HepG2 (cell line): ENCODE data around the gene CCDC57. TPM values are rescaled to one million over a fixed set of nuclear protein-coding genes. Genes with fewer than 3 reads are reported as not detected.

Source experiments
- CBX1 ChIP-seq: IDR thresholded peaks from one replicate; pipeline ENCODE4 v1.6.1; 2016; ENCODE audit warnings: antibody characterized with exemption, low read depth
- CC2D1A ChIP-seq: sonication (generic); formaldehyde crosslinking; IDR thresholded peaks from 2 replicates; pipeline ENCODE4 v1.8.1; 2023; ENCODE audit warnings: mild to moderate bottlenecking, missing genetic modification reagents
- ETV5 ChIP-seq: IDR thresholded peaks from 2 replicates; pipeline ENCODE4 v1.6.1; 2018; ENCODE audit warnings: missing biosample characterization, missing genetic modification reagents, inconsistent platforms, borderline replicate concordance
- JUN ChIP-seq: sonication (generic); formaldehyde crosslinking; IDR thresholded peaks from 2 replicates; pipeline ENCODE4 v1.4.0; 2020; ENCODE audit warnings: mild to moderate bottlenecking, missing genetic modification reagents
- NFIC ChIP-seq: IDR thresholded peaks from 2 replicates; pipeline ENCODE4 v1.6.1; 2012; ENCODE audit warnings: mild to moderate bottlenecking, low read length, inconsistent platforms
- PRPF4 ChIP-seq: fragments of 200-400 bp; formaldehyde crosslinking; IDR thresholded peaks from 2 replicates; pipeline ENCODE4 v1.6.1; 2016; ENCODE audit warnings: low read length, low read depth; ENCODE audit not compliant: poor library complexity, severe bottlenecking
- RBAK ChIP-seq: sonication (generic); formaldehyde crosslinking; IDR thresholded peaks from 2 replicates; pipeline ENCODE4 v1.5.1; 2020; ENCODE audit warnings: mild to moderate bottlenecking, missing genetic modification reagents
- SOX13 ChIP-seq, 3 experiments: fragments of 450-650 bp in 1 of 3; sonication (generic) in 1 of 3; formaldehyde crosslinking in 1 of 3; IDR thresholded peaks in 2 of 3; conservative IDR thresholded peaks in 1 of 3; 2 replicates each; pipeline versions ENCODE4 v1.5.0 to v1.6.1; 2016 to 2020; ENCODE audit warnings: antibody characterized with exemption in 1 of 3, mild to moderate bottlenecking in 1 of 3, missing compliant biosample characterization in 1 of 3, missing genetic modification reagents in 1 of 3, moderate library complexity in 1 of 3
- SP1 ChIP-seq, 2 experiments: fragments of 450-650 bp in 1 of 2; sonication (generic) in 1 of 2; formaldehyde crosslinking in 1 of 2; IDR thresholded peaks; 2 replicates each; pipeline versions ENCODE4 v1.4.0 to v1.6.1; 2016 to 2020; ENCODE audit warnings: missing genetic modification reagents in 1 of 2
- SYNCRIP ChIP-seq: fragments of 200-400 bp; formaldehyde crosslinking; IDR thresholded peaks from 2 replicates; pipeline ENCODE4 v1.6.1; 2018; ENCODE audit warnings: mild to moderate bottlenecking, low read depth, low read length; ENCODE audit not compliant: insufficient read depth
- TAF1 ChIP-seq: sonication (generic); formaldehyde crosslinking; IDR thresholded peaks from 2 replicates; pipeline ENCODE4 v1.4.0; 2020; ENCODE audit warnings: missing genetic modification reagents
- ZFYVE20 ChIP-seq: sonication (generic); formaldehyde crosslinking; IDR thresholded peaks from 2 replicates; pipeline ENCODE4 v1.8.0; 2023; ENCODE audit warnings: low read depth, mild to moderate bottlenecking, moderate library complexity, missing genetic modification reagents, borderline replicate concordance
- ZNF234 ChIP-seq: sonication (generic); formaldehyde crosslinking; conservative IDR thresholded peaks from 2 replicates; pipeline ENCODE4 v1.5.1; 2020; ENCODE audit warnings: mild to moderate bottlenecking, missing genetic modification reagents
- ZNF292 ChIP-seq: sonication (generic); formaldehyde crosslinking; IDR thresholded peaks from 2 replicates; pipeline ENCODE4 v1.8.1; 2022; ENCODE audit warnings: mild to moderate bottlenecking, low read depth, missing genetic modification reagents, borderline replicate concordance
- ZNF546 ChIP-seq: sonication (generic); formaldehyde crosslinking; conservative IDR thresholded peaks from 2 replicates; pipeline ENCODE4 v1.8.1; 2023; ENCODE audit warnings: mild to moderate bottlenecking, missing genetic modification reagents
- ZNF569 ChIP-seq: sonication (generic); formaldehyde crosslinking; IDR thresholded peaks from 2 replicates; pipeline ENCODE4 v1.5.0; 2020; ENCODE audit warnings: mild to moderate bottlenecking, missing genetic modification reagents, moderate library complexity, borderline replicate concordance
- ZNF660 ChIP-seq: sonication (generic); formaldehyde crosslinking; IDR thresholded peaks from 2 replicates; pipeline ENCODE4 v1.5.1; 2020; ENCODE audit warnings: mild to moderate bottlenecking, low read depth, missing genetic modification reagents, borderline replicate concordance
- ZNF703 ChIP-seq: sonication (generic); formaldehyde crosslinking; IDR thresholded peaks from 2 replicates; pipeline ENCODE4 v1.5.1; 2020; ENCODE audit warnings: missing genetic modification reagents, mild to moderate bottlenecking, moderate library complexity, borderline replicate concordance
- ZNF773 ChIP-seq: sonication (generic); formaldehyde crosslinking; IDR thresholded peaks from 2 replicates; pipeline ENCODE4 v1.4.0; 2020; ENCODE audit warnings: missing genetic modification reagents, borderline replicate concordance
- polyA plus RNA-seq, 8 experiments: library from polyadenylated mRNA; depleted of rRNA in 3 of 8; stranded (reverse) in 7 of 8; unstranded in 1 of 8; fragments of >200 nt; fragmentation: Illumina TruSeq in 4 of 8; extraction: Trizol in 4 of 8; gene quantifications; 2 replicates each; pipeline versions ENCODE4 v1.2.1 to v1.2.3, GENCODE V29; 2011 to 2016; ENCODE audit warnings: low read depth in 4 of 8, missing spikeins in 1 of 8, mixed read lengths in 1 of 8; ENCODE audit not compliant: insufficient read depth in 1 of 8
- total RNA-seq, 5 experiments: library from RNA; depleted of rRNA; stranded (reverse); fragments of >200 nt; fragmentation: Illumina TruSeq; extraction: Trizol; gene quantifications; 2 replicates each; pipeline ENCODE4 v1.2.3, GENCODE V29; 2016; ENCODE audit warnings: low read depth in 1 of 5
- TF ChIP-seq, protein P1 (sequence below): sonication (generic); formaldehyde crosslinking; IDR thresholded peaks from 2 replicates; pipeline ENCODE4 v1.8.0; 2023; ENCODE audit warnings: mild to moderate bottlenecking, missing genetic modification reagents
- TF ChIP-seq, protein P2 (sequence below): sonication (generic); formaldehyde crosslinking; IDR thresholded peaks from 2 replicates; pipeline ENCODE4 v1.4.0; 2020; ENCODE audit warnings: missing genetic modification reagents

Gene CCDC57
- total and polyA plus RNA-seq, 2 of the 13 experiments (the other 11 are each of a cell fraction or from before 2014, with no cell fraction given), result 59.3 to 59.9 TPM

GRCh38 chr17:82229698-82230608, 17.3 kb upstream of the CCDC57 start (continued):
- TF ChIP-seq ZNF234 (CRISPR knock-in tag) (no peak), SP1 (IDR thresholded peaks at IDR 0.05) (no peak), SP1 (CRISPR knock-in tag; IDR thresholded peaks at IDR 0.05) (peak; percentile 63; the same call in 1 of the 2 replicates), SYNCRIP (no peak), TAF1 (CRISPR knock-in tag) (peak; percentile 40; the same call in 1 of the 2 replicates), ZNF292 (CRISPR knock-in tag) (0 out of 2 replicates have a peak, but pooled peaks have one; percentile 19), PRPF4 (no peak), ZNF546 (CRISPR knock-in tag) (no peak), ETV5 (CRISPR knock-in tag) (peak; percentile 4), ZNF773 (CRISPR knock-in tag) (no peak; the same call in 1 of the 2 replicates), ZNF703 (CRISPR knock-in tag) (0 out of 2 replicates have a peak, but pooled peaks have one; percentile 4), JUN (CRISPR knock-in tag) (peak; percentile 11; the same call in 1 of the 2 replicates), ZNF660 (CRISPR knock-in tag) (peak; percentile 25; the same call in 1 of the 2 replicates), CBX1 (peak; percentile 1), SOX13 (IDR thresholded peaks at IDR 0.05) (no peak), SOX13 (CRISPR knock-in tag; conservative IDR thresholded peaks at IDR 0.05 in 1 of 2, IDR thresholded peaks at IDR 0.05 in 1 of 2) (peak in 1 of 2 experiments; percentile 3; a peak in 1 of 4 replicates), ZFYVE20 (CRISPR knock-in tag) (peak; percentile 78; the same call in 1 of the 2 replicates), CC2D1A (CRISPR knock-in tag) (0 out of 2 replicates have a peak, but pooled peaks have one; percentile 64), RBAK (0 out of 2 replicates have a peak, but pooled peaks have one; percentile 62), ZNF569 (CRISPR knock-in tag) (0 out of 2 replicates have a peak, but pooled peaks have one; percentile 40), NFIC (no peak)
- TF ChIP-seq, protein P1, sequence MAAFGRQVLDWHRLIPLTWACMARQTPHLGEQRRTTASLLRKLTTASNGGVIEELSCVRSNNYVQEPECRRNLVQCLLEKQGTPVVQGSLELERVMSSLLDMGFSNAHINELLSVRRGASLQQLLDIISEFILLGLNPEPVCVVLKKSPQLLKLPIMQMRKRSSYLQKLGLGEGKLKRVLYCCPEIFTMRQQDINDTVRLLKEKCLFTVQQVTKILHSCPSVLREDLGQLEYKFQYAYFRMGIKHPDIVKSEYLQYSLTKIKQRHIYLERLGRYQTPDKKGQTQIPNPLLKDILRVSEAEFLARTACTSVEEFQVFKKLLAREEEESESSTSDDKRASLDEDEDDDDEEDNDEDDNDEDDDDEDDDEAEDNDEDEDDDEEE (CRISPR knock-in tag), result peak; percentile 16
- TF ChIP-seq, protein P2, sequence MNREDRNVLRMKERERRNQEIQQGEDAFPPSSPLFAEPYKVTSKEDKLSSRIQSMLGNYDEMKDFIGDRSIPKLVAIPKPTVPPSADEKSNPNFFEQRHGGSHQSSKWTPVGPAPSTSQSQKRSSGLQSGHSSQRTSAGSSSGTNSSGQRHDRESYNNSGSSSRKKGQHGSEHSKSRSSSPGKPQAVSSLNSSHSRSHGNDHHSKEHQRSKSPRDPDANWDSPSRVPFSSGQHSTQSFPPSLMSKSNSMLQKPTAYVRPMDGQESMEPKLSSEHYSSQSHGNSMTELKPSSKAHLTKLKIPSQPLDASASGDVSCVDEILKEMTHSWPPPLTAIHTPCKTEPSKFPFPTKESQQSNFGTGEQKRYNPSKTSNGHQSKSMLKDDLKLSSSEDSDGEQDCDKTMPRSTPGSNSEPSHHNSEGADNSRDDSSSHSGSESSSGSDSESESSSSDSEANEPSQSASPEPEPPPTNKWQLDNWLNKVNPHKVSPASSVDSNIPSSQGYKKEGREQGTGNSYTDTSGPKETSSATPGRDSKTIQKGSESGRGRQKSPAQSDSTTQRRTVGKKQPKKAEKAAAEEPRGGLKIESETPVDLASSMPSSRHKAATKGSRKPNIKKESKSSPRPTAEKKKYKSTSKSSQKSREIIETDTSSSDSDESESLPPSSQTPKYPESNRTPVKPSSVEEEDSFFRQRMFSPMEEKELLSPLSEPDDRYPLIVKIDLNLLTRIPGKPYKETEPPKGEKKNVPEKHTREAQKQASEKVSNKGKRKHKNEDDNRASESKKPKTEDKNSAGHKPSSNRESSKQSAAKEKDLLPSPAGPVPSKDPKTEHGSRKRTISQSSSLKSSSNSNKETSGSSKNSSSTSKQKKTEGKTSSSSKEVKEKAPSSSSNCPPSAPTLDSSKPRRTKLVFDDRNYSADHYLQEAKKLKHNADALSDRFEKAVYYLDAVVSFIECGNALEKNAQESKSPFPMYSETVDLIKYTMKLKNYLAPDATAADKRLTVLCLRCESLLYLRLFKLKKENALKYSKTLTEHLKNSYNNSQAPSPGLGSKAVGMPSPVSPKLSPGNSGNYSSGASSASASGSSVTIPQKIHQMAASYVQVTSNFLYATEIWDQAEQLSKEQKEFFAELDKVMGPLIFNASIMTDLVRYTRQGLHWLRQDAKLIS (CRISPR knock-in tag), result peak; percentile 41; the same call in 1 of the 2 replicates
